HepG2 (cell line): ENCODE measurements around the gene CORO7. TPM values are rescaled to one million over a fixed set of nuclear protein-coding genes. Genes with fewer than 3 reads are reported as not detected.
A peak's percentile ranks its signal among the peaks of the same experiment; 100 is the strongest.

Source experiments
- BCL6 ChIP-seq: IDR thresholded peaks from 2 replicates; pipeline ENCODE4 v1.6.1; 2016; ENCODE audit warnings: missing genetic modification reagents, missing compliant biosample characterization
- ELF1 ChIP-seq: sonication (generic); formaldehyde crosslinking; IDR thresholded peaks from 2 replicates; pipeline ENCODE4 v1.4.0; 2020; ENCODE audit warnings: missing genetic modification reagents
- ELF3 ChIP-seq: IDR thresholded peaks from 2 replicates; pipeline ENCODE4 v1.6.1; 2016; ENCODE audit warnings: missing genetic modification reagents, missing compliant biosample characterization
- FOXJ3 ChIP-seq: sonication (generic); formaldehyde crosslinking; IDR thresholded peaks from 2 replicates; pipeline ENCODE4 v1.4.0; 2020; ENCODE audit warnings: missing genetic modification reagents, mild to moderate bottlenecking, borderline replicate concordance
- HIVEP1 ChIP-seq: sonication (generic); formaldehyde crosslinking; IDR thresholded peaks from 2 replicates; pipeline ENCODE4 v1.4.0; 2020; ENCODE audit warnings: mild to moderate bottlenecking, missing genetic modification reagents
- MED8 ChIP-seq: sonication (generic); formaldehyde crosslinking; IDR thresholded peaks from 2 replicates; pipeline ENCODE4 v1.8.1; 2023; ENCODE audit warnings: mild to moderate bottlenecking, missing genetic modification reagents; ENCODE audit not compliant: insufficient replicate concordance
- NR2C2 ChIP-seq: sonication (generic); formaldehyde crosslinking; IDR thresholded peaks from 2 replicates; pipeline ENCODE4 v1.4.0; 2020; ENCODE audit warnings: missing genetic modification reagents, mild to moderate bottlenecking, moderate library complexity, borderline replicate concordance
- NR2F6 ChIP-seq, 2 experiments: IDR thresholded peaks; 2 replicates each; pipeline ENCODE4 v1.6.1; 2016; ENCODE audit warnings: antibody characterized with exemption in 1 of 2, mild to moderate bottlenecking in 1 of 2
- PHF20 ChIP-seq: sonication (generic); formaldehyde crosslinking; IDR thresholded peaks from 2 replicates; pipeline ENCODE4 v1.5.0; 2020; ENCODE audit warnings: mild to moderate bottlenecking, missing genetic modification reagents
- POLR2AphosphoS5 ChIP-seq: IDR thresholded peaks from 2 replicates; pipeline ENCODE4 v1.6.1; 2012; ENCODE audit warnings: low read depth, low read length
- SOX5 ChIP-seq: IDR thresholded peaks from 2 replicates; pipeline ENCODE4 v1.6.1; 2016; ENCODE audit warnings: borderline replicate concordance
- SP1 ChIP-seq, 2 experiments: fragments of 450-650 bp in 1 of 2; sonication (generic) in 1 of 2; formaldehyde crosslinking in 1 of 2; IDR thresholded peaks; 2 replicates each; pipeline versions ENCODE4 v1.4.0 to v1.6.1; 2016 to 2020; ENCODE audit warnings: missing genetic modification reagents in 1 of 2
- SP4 ChIP-seq: sonication (generic); formaldehyde crosslinking; IDR thresholded peaks from 2 replicates; pipeline ENCODE4 v1.8.1; 2023; ENCODE audit warnings: mild to moderate bottlenecking, missing genetic modification reagents
- YY1 ChIP-seq: IDR thresholded peaks from 2 replicates; pipeline ENCODE4 v1.6.1; 2011; ENCODE audit warnings: low read length, low read depth, moderate library complexity, mild to moderate bottlenecking; ENCODE audit not compliant: insufficient read depth, insufficient replicate concordance
- ZNF430 ChIP-seq: sonication (generic); formaldehyde crosslinking; IDR thresholded peaks from 2 replicates; pipeline ENCODE4 v1.9.0; 2021; ENCODE audit warnings: mild to moderate bottlenecking, missing genetic modification reagents
- ZNF605 ChIP-seq: sonication (generic); formaldehyde crosslinking; IDR thresholded peaks from 2 replicates; pipeline ENCODE4 v1.8.0; 2022; ENCODE audit warnings: mild to moderate bottlenecking, missing genetic modification reagents
- polyA plus RNA-seq, 8 experiments: library from polyadenylated mRNA; depleted of rRNA in 3 of 8; stranded (reverse) in 7 of 8; unstranded in 1 of 8; fragments of >200 nt; fragmentation: Illumina TruSeq in 4 of 8; extraction: Trizol in 4 of 8; gene quantifications; 2 replicates each; pipeline versions ENCODE4 v1.2.1 to v1.2.3, GENCODE V29; 2011 to 2016; ENCODE audit warnings: low read depth in 4 of 8, missing spikeins in 1 of 8, mixed read lengths in 1 of 8; ENCODE audit not compliant: insufficient read depth in 1 of 8
- total RNA-seq, 5 experiments: library from RNA; depleted of rRNA; stranded (reverse); fragments of >200 nt; fragmentation: Illumina TruSeq; extraction: Trizol; gene quantifications; 2 replicates each; pipeline ENCODE4 v1.2.3, GENCODE V29; 2016; ENCODE audit warnings: low read depth in 1 of 5
- TF ChIP-seq, protein P1 (sequence below), 2 experiments: sonication (generic) in 1 of 2; formaldehyde crosslinking in 1 of 2; IDR thresholded peaks; 2 replicates each; pipeline versions ENCODE4 v1.4.0 to v1.6.1; 2016 to 2020; ENCODE audit warnings: borderline replicate concordance in 1 of 2, low read depth in 1 of 2, mild to moderate bottlenecking in 1 of 2, missing genetic modification reagents in 1 of 2
- TF ChIP-seq, protein P2 (sequence below): sonication (generic); formaldehyde crosslinking; conservative IDR thresholded peaks from 2 replicates; pipeline ENCODE4 v1.4.0; 2020; ENCODE audit warnings: mild to moderate bottlenecking, missing genetic modification reagents, moderate library complexity

The CORO7 gene
- total and polyA plus RNA-seq, 2 of the 13 experiments (the other 11 are each of a cell fraction or from before 2014, with no cell fraction given), result 9.9 to 14.3 TPM

DNA sequence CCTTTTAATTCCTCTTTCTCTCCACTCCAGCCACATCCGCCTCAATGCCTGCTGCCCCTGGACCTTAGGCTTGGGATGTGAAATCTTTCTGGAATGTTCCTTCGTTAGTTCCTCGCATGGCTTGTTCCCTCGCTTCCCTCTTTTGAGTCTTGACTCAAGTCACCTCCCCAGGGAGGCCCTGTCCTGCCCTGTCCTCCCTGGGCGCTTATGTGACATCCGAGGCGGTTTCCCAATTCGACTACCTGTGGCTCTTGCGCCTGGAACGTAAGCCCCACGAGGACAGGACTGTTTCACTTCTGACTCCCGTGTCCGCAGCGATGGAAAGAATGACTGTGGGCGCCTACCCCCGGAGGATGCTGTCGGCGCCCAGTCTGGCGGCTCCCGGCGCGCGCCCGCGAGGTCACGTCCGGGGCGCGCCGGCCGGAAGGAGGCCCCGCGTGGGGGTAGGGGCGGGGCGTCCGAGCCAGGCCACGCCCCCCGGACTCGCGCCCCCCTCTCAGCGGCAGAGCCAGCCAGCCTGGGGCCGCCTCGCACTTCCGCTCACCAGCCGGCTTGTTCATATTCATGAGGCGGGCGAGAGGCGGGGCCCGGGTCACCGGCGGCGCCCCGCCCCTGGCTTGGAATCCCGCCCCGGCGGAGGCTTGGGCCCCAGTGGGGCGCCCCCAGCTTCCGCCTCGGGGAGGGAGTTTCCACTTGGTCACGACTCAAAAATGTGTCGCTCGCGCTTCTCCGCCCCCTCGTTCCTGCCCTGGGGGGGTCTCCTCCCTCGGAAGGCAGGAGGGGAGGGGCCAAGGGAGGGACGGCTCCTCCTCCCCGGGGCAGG lies 109.0 kb downstream of the CORO7 start (continued):
- TF ChIP-seq, protein P1, sequence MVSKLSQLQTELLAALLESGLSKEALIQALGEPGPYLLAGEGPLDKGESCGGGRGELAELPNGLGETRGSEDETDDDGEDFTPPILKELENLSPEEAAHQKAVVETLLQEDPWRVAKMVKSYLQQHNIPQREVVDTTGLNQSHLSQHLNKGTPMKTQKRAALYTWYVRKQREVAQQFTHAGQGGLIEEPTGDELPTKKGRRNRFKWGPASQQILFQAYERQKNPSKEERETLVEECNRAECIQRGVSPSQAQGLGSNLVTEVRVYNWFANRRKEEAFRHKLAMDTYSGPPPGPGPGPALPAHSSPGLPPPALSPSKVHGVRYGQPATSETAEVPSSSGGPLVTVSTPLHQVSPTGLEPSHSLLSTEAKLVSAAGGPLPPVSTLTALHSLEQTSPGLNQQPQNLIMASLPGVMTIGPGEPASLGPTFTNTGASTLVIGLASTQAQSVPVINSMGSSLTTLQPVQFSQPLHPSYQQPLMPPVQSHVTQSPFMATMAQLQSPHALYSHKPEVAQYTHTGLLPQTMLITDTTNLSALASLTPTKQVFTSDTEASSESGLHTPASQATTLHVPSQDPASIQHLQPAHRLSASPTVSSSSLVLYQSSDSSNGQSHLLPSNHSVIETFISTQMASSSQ (IDR thresholded peaks at IDR 0.05; ENCODE audit: low read depth), result no peak
- TF ChIP-seq, protein P1 (CRISPR knock-in tag; IDR thresholded peaks at IDR 0.05; ENCODE audit: borderline replicate concordance), result 0 out of 2 replicates have a peak, but pooled peaks have one; percentile 36
- TF ChIP-seq ELF3 (CRISPR knock-in tag) (peak; percentile 42; the same call in 1 of the 2 replicates), POLR2AphosphoS5 (peak; percentile 40), BCL6 (CRISPR knock-in tag) (no peak), PHF20 (CRISPR knock-in tag) (0 out of 2 replicates have a peak, but pooled peaks have one; percentile 21), MED8 (peak; percentile 43), HIVEP1 (peak; percentile 91), YY1 (peak; percentile 38), ZNF605 (CRISPR knock-in tag) (peak; percentile 48; the same call in 1 of the 2 replicates), NR2C2 (peak; percentile 84; the same call in 1 of the 2 replicates), SOX5 (CRISPR knock-in tag) (0 out of 2 replicates have a peak, but pooled peaks have one; percentile 11), ZNF430 (0 out of 2 replicates have a peak, but pooled peaks have one; percentile 21), SP1 (IDR thresholded peaks at IDR 0.05) (no peak), SP1 (CRISPR knock-in tag; IDR thresholded peaks at IDR 0.05) (peak; percentile 34), SP4 (peak; percentile 83), NR2F6 (IDR thresholded peaks at IDR 0.05) (no peak), NR2F6 (CRISPR knock-in tag; IDR thresholded peaks at IDR 0.05) (no peak), ELF1 (CRISPR knock-in tag) (0 out of 2 replicates have a peak, but pooled peaks have one; percentile 20), FOXJ3 (no peak)
- TF ChIP-seq, protein P2, sequence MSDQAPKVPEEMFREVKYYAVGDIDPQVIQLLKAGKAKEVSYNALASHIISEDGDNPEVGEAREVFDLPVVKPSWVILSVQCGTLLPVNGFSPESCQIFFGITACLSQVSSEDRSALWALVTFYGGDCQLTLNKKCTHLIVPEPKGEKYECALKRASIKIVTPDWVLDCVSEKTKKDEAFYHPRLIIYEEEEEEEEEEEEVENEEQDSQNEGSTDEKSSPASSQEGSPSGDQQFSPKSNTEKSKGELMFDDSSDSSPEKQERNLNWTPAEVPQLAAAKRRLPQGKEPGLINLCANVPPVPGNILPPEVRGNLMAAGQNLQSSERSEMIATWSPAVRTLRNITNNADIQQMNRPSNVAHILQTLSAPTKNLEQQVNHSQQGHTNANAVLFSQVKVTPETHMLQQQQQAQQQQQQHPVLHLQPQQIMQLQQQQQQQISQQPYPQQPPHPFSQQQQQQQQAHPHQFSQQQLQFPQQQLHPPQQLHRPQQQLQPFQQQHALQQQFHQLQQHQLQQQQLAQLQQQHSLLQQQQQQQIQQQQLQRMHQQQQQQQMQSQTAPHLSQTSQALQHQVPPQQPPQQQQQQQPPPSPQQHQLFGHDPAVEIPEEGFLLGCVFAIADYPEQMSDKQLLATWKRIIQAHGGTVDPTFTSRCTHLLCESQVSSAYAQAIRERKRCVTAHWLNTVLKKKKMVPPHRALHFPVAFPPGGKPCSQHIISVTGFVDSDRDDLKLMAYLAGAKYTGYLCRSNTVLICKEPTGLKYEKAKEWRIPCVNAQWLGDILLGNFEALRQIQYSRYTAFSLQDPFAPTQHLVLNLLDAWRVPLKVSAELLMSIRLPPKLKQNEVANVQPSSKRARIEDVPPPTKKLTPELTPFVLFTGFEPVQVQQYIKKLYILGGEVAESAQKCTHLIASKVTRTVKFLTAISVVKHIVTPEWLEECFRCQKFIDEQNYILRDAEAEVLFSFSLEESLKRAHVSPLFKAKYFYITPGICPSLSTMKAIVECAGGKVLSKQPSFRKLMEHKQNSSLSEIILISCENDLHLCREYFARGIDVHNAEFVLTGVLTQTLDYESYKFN (CRISPR knock-in tag), result peak; percentile 61
